HG03460 (cell line): Measurements from ENCODE around the gene IRGQ.
"Not testable (repeated sequence)": the region's sequence is repeated elsewhere in the genome, so short reads cannot be mapped to it uniquely, and the experiment has no call there.

Experiments
- ATAC-seq: cut with Tn5 transposase; IDR thresholded peaks from one replicate; pipeline ENCODE4 v1.9.1; 2021; ENCODE audit not compliant: unreplicated experiment

Gene IRGQ

DNA sequence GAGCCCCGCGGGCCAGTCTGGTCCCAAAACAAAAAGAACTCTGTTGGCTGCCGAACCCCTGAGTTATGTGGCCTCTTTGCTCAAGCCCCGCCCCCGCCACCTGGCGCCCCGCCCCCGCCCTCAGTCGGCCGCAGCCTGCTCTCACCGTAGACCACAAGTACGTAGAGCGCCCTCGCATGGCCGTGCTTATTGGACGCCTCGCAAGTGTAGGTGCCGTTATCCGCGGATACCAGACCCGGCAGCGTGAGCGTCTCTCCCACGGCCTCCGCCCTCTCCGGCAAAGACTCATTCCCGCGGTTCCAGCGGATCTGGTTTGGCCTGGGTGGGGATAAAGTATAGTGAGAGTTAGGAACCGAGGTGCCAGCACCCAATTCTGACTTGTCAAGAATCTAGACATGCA lies 29.0 kb upstream of the IRGQ start:
- ATAC-seq: no peak

GRCh38 chr19:43623889-43624670 lies 28.1 kb upstream of the IRGQ start:
- no peak for ATAC-seq

DNA sequence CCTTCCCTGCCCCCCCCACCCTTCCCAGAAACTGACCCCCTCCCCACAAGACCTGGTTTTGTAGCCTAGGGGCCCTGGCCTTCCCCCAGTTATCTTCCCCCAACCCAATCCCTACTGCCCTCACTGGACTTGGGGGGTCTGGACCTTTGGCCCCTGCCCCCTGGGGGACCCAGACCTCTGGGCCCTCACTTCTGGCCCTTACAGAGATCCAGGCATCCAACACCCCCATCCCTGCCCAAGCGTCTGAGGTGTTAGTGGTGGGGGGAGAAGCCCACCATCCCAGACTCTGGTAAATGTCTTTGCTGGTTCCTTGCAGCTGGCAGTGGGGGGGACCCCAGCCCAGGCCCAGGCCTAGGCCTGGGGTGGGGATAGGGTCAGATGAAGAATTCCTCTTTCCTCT lies 27.0 kb upstream of the IRGQ start:
- ATAC-seq: no peak

- no peak for ATAC-seq
Measured at GRCh38 chr19:43622070-43622469, 26.1 kb upstream of the IRGQ start.

- ATAC-seq: no peak
Measured at GRCh38 chr19:43620061-43621001, 24.4 kb upstream of the IRGQ start.

GRCh38 chr19:43619262-43620060 lies 23.5 kb upstream of the IRGQ start, which contains the start of gene ZNF428:
TSS of gene ZNF428 (minus strand) at chr19:43619629. CDS start at chr19:43614304, 5,325 bp downstream.
- peak; percentile 72 for ATAC-seq

GRCh38 chr19:43618921-43619261 lies 23.0 kb upstream of the IRGQ start:
- ATAC-seq: peak; percentile 27

DNA sequence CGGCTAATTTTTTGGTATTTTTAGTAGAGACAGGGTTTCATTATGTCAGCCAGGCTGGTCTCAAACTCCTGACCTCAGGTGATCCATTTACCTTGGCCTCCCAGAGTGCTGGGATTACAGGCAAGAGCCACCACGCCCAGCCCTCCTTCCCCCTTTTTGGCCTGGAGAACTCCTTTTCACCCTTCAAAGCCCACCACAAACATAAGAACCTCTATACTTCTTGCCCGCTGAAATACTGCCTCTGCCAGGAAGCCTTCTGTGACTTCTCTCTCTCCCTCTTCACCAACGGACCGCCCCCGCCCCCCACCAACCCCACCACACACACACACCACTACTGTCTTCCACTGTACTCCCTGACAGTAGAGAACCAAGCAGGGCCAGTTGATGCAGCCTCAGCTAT lies 21.0 kb upstream of the IRGQ start:
- no peak for ATAC-seq

GRCh38 chr19:43616306-43616705 lies 20.4 kb upstream of the IRGQ start:
- no peak for ATAC-seq

- no peak for ATAC-seq
Measured at GRCh38 chr19:43612374-43612773, 16.4 kb upstream of the IRGQ start.

- ATAC-seq: no peak
Measured at GRCh38 chr19:43611788-43612187, 15.9 kb upstream of the IRGQ start, which contains the start of gene SRRM5. TSS of gene SRRM5 (plus strand) at chr19:43612088. CDS start at chr19:43612122, 34 bp downstream.

GRCh38 chr19:43610493-43610892 lies 14.6 kb upstream of the IRGQ start:
- no peak for ATAC-seq

DNA sequence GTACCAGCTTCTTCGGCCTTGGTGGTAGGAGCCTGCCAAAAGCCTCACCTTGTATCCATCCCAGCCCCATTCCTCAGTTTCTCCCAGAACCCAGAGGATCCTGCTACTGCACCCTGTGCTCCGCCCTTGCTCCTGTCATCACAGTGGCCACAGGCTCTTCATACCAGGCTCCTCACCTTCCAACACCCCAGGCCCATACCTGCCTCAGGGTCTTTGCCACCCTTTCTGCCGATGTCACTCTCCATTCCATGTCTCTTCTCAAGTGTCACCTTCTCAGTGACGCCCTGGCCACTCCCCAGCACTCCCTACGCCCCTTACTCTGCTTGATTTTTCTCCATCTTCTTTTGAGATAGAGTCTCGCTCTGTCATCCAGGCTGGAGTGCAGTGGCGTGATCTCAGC lies 13.9 kb upstream of the IRGQ start:
- ATAC-seq: no peak

DNA sequence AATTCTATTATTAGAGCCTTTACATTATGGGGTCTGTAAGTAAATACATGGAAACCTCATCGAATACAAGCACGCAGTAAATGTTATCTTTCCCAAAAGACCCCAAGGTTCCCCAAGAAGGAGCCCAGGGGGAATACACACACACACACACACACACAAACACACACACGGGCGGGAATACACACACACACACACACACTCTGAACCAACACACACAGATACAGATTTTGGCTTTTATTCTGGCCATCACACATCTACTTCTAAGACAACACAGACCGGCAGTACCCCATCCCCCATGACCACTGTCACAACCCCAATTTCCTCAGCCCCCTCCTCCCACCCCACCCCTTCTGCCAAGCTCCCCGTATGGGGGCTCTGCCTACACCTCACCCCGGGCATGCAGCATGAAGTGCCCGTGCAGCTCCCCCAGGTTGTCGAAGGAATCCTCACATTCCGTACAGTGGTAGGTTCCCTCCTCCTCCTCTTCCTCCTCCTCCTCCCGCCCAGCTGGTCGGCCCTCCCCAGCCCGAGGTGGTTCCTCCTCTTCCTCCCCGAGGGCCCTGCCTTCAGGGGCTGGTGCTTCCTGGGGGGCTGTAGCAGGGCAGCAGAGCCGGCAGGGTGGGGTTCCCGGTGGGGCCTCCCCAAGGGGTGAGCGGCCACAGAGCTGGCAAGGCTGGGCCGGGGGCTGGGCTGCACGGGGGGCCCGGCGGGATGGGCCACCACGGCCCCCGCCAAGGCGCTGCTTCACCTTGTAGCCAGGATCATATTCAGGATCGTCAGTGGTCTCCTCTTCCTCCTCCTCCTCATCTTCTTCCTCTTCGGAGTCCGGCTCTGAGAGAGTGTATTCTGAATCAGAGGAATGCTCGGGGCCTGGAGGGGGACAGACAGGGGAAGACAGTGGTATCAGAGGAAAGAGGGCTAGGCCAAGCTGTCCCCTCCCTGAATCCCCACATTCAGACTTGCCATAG lies 11.6 kb upstream of the IRGQ start:
- ATAC-seq: no peak

- ATAC-seq: no peak
Measured at GRCh38 chr19:43606569-43607229, 10.8 kb upstream of the IRGQ start.

DNA sequence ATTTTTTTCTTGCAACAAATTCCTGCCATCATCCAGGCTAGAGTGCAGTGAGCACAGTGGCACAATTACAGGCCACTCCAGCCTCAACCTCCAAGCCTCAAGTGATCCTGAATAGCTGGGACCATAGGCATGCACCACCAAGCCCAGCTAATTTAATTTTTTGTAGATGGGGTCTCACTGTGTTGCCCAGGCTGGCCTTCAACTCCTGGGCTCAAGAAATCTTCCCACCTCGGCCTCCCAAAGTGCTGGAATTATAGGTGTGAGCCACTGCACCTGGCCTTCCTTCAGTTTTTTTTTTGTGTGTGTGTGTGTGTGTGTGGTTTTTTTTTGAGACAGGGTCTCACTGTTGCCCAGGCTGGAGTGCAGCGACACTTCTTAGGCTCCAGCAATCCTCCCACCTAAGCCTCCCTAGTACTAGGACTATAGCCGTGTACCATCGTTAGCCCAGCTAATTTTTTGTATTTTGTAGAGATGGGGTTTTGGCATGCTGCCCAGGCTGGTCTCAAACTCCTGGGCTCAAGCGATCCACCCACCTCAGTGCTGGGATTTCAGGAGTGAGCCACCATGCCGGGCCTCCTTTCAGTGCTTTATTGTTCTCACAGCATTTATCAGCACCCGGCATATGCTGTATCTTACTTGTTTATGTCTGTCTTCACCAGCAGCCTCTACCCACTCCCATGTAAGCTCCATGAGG lies 10.1 kb upstream of the IRGQ start:
- ATAC-seq: no peak

GRCh38 chr19:43600326-43600725 lies 4.4 kb upstream of the IRGQ start:
- ATAC-seq: not testable (repeated sequence)

GRCh38 chr19:43599635-43600295 lies 3.8 kb upstream of the IRGQ start:
- ATAC-seq: no peak
